A549 treated with AZD2906 at 1 μM for 4 hours (cell line): ENCODE data around the gene TBC1D22A. TPM values are rescaled to one million over a fixed set of nuclear protein-coding genes. Genes with fewer than 3 reads are reported as not detected.

Source experiments
- total RNA-seq: library from RNA; stranded (reverse); fragments of 200-300 nt; extraction: Qiagen RNA extraction; gene quantifications from 5 replicates; pipeline ENCODE4 v1.2.3, GENCODE V29; 2022

Gene TBC1D22A
- 9.0 to 10.4 TPM (median 10.0 TPM) in 5 replicates for total RNA-seq

GRCh38 chr22:46762238-46763050 is at the start of gene TBC1D22A:
Gene TBC1D22A (plus strand): TSS chr22:46762650. CDS start chr22:46762787, 137 bp downstream.

GRCh38 chr22:46737976-46738646 is 24.3 kb upstream of the TBC1D22A start, which contains the start of gene CERK:
Gene CERK (minus strand): TSS chr22:46738252. CDS start chr22:46738148, 104 bp downstream.

Other genes starting within 250 kb of the TBC1D22A start
- 24.1 to 32.1 TPM (median 30.4 TPM) in 5 replicates for gene CELSR1, start 225.0 kb upstream of the TBC1D22A start, total RNA-seq
- gene GRAMD4, start 142.3 kb upstream of the TBC1D22A start, total RNA-seq, result 17.7 to 25.9 TPM (median 22.2 TPM) in 5 replicates
- gene CERK, start 24.4 kb upstream of the TBC1D22A start, total RNA-seq, result 22.4 to 24.7 TPM (median 24.1 TPM) in 5 replicates